ENCODE measurements around the gene IL3. TPM values are rescaled to one million over a fixed set of nuclear protein-coding genes. Genes with fewer than 3 reads are reported as not detected.
A peak's percentile ranks its signal among the peaks of the same experiment; 100 is the strongest.

The IL3 gene
- total and polyA plus RNA-seq, 9 of the 15 experiments (the other 6 are each of a cell fraction or from before 2014, with no cell fraction given) = not detected

DNA sequence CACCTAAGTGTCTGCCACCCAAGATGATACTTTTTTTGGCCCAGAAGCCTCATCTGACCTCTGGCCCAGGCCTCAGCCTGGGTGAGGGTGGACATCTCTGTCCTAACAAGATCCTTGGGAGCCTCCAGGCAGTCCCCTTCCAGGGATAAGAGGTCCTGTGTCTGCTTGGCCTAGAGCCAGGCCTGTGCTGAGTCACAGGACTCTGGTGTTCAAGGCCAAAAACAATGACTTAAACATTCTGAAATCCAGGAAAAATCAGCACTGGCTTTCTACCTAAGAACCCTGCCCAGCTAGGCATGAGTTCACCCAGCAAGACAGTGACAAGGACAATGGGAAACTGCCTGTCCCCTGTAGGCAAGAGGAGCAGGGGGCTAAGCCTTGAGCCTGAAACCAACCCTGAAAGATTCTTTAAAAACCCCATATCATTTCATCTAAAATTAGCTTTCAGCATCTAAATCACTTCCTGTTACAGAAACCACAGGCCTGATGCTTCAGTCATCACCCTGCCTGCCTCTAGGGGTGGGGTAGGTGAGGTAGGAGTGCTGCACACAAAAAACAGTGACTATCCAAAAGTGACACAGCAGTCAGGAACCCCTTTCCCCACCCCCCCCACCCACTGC is 43.0 kb downstream of the IL3 start (continued):
- TF ChIP-seq, protein P1, sequence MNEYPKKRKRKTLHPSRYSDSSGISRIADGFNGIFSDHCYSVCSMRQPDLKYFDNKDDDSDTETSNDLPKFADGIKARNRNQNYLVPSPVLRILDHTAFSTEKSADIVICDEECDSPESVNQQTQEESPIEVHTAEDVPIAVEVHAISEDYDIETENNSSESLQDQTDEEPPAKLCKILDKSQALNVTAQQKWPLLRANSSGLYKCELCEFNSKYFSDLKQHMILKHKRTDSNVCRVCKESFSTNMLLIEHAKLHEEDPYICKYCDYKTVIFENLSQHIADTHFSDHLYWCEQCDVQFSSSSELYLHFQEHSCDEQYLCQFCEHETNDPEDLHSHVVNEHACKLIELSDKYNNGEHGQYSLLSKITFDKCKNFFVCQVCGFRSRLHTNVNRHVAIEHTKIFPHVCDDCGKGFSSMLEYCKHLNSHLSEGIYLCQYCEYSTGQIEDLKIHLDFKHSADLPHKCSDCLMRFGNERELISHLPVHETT (CRISPR knock-in tag; conservative IDR thresholded peaks at IDR 0.05 in 1 of 2, IDR thresholded peaks at IDR 0.05 in 1 of 2) = peak in 1 of 2 experiments; percentile 14; a peak in 1 of 4 replicates
- TF ChIP-seq MTA1 (IDR thresholded peaks at IDR 0.05; ENCODE audit: borderline replicate concordance) = peak; percentile 65; the same call in 1 of the 2 replicates
- peak; percentile 68 for TF ChIP-seq HDAC3 (IDR thresholded peaks at IDR 0.05; ENCODE audit: borderline replicate concordance, partially characterized antibody)
- no peak; a peak in 2 of 4 replicates for TF ChIP-seq TRIM24 (IDR thresholded peaks at IDR 0.05)
- no peak for TF ChIP-seq ZBTB12 (CRISPR knock-in tag; IDR thresholded peaks at IDR 0.05)
- no peak for TF ChIP-seq XRCC4 (IDR thresholded peaks at IDR 0.05; ENCODE audit: extremely low read depth, insufficient read depth, insufficient read length)
- TF ChIP-seq ARNT (IDR thresholded peaks at IDR 0.05) = peak in 1 of 2 experiments; percentile 73; a peak in 2 of 4 replicates
- TF ChIP-seq PML (IDR thresholded peaks at IDR 0.05; ENCODE audit: low read length) = peak; percentile 56; the same call in 1 of the 2 replicates
- TF ChIP-seq ZNF830 (CRISPR knock-in tag; IDR thresholded peaks at IDR 0.05) = no peak
- no peak for TF ChIP-seq ZNF311 (CRISPR knock-in tag; IDR thresholded peaks at IDR 0.05)
- no peak for TF ChIP-seq MLX (CRISPR knock-in tag; conservative IDR thresholded peaks at IDR 0.05)
- TF ChIP-seq PCBP2 (IDR thresholded peaks at IDR 0.05; ENCODE audit: low read depth, low read length, poor library complexity, severe bottlenecking) = no peak
- no peak for TF ChIP-seq ZNF512 (tag; IDR thresholded peaks at IDR 0.05)
- TF ChIP-seq ZNF224 (CRISPR knock-in tag; IDR thresholded peaks at IDR 0.05) = no peak
- TF ChIP-seq ZNF79 (CRISPR knock-in tag; IDR thresholded peaks at IDR 0.05; ENCODE audit: low read depth) = no peak
- TF ChIP-seq RBM39 (optimal IDR thresholded peaks at IDR 0.05; ENCODE audit: low read depth, low read length) = no peak
- TF ChIP-seq ZBTB1 (CRISPR knock-in tag; IDR thresholded peaks at IDR 0.05; ENCODE audit: borderline replicate concordance, low read depth) = no peak
- TF ChIP-seq GTF2B (IDR thresholded peaks at IDR 0.05; ENCODE audit: extremely low read depth, insufficient read length) = no peak
- no peak for TF ChIP-seq TAL1 (IDR thresholded peaks at IDR 0.05)
- no peak for TF ChIP-seq CREB1 (IDR thresholded peaks at IDR 0.05)
- no peak; the same call in 1 of the 2 replicates for TF ChIP-seq CREB1 (CRISPR knock-in tag; IDR thresholded peaks at IDR 0.05)

Measured in K562 (cell line).